ENCODE results near the gene SFPQ.

DNA sequence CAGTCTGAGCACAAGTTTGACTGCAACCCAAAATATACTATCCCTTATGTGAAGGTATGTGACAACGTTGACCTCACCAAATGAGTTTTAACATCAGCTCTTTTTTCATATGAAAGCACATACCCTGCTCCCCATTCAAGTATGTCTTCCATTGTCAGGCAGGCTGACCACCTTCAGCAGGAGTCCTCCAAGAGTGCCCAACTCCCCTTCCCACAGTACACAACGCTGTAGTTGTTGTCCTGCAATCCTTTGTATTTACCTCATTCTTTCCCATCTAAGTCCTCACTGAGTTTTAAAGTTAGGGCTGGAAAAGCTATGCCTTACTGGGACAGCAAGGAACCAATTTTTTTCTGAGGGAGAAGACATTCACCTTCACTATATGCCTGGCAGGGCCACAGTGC, 14.7 kb downstream of the SFPQ start:
- TF ChIP-seq CTCF (IDR thresholded peaks at IDR 0.05; ENCODE audit: poor library complexity) (no peak), EZH2phosphoT487 (IDR thresholded peaks at IDR 0.05; ENCODE audit: low read depth, severe bottlenecking, unreplicated experiment) (no peak)
